ENCODE data around the gene CASZ1.

DNA sequence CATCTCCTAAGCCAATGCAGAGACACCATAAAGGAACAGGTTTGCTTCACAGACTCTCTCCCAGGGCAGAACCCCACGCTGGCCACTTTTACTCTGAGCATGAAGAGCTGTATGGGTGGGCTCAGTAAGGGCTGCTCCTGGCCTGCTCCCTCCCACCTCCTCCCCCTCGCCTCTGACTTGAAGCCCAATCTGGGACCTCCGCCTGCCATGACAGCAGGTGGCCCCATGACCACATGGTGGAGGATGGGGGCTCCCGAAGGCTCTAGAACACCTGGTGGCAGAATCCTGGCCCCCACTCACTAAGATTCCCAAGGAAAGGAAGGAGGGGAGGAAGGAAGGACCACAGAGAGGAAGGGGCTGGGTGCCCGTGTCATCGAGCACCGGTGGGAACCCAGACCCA is 23.7 kb downstream of the CASZ1 start:
- no peak for TF ChIP-seq CTCF (IDR thresholded peaks at IDR 0.05)
- no peak for TF ChIP-seq POLR2AphosphoS5 (IDR thresholded peaks at IDR 0.05)
- no peak for TF ChIP-seq EP300 (IDR thresholded peaks at IDR 0.05)
